Uterus (tissue), 4 donors: ENCODE measurements around the gene PHLPP1. TPM values are rescaled to one million over a fixed set of nuclear protein-coding genes. Genes with fewer than 3 reads are reported as not detected.

ENCODE experiments used
- DNase-seq, 2 donors: peaks; one replicate each; pipeline ENCODE4 v3.0.0-alpha.2; 2019 to 2020
- H3K27ac ChIP-seq, 2 donors: fragments of 200-600 bp; sonication (generic); 1 replicate in 1 of 2; 2 replicates in 1 of 2; pipeline ENCODE4 v1.5.1; 2016 to 2018
- H3K27me3 ChIP-seq, 2 donors: fragments of 200-600 bp; sonication (generic); one replicate each; pipeline ENCODE4 v1.5.1; 2018 to 2019; ENCODE audit warnings: control low read depth in 1 of 2
- H3K36me3 ChIP-seq, 2 donors: fragments of 200-600 bp; sonication (generic); one replicate each; pipeline ENCODE4 v1.5.1; 2019; ENCODE audit warnings: control low read depth in 1 of 2
- H3K4me1 ChIP-seq, 2 donors: fragments of 200-600 bp; sonication (generic); one replicate each; pipeline ENCODE4 v1.5.1; 2018 to 2019; ENCODE audit warnings: control low read depth in 1 of 2
- H3K4me3 ChIP-seq, 2 donors: fragments of 200-600 bp; sonication (generic); 1 replicate in 1 of 2; 2 replicates in 1 of 2; pipeline ENCODE4 v1.5.1; 2018 to 2019; ENCODE audit warnings: mild to moderate bottlenecking in 1 of 2
- H3K9me3 ChIP-seq, 2 donors: fragments of 200-600 bp; sonication (generic); one replicate each; pipeline ENCODE4 v1.5.1; 2019; ENCODE audit warnings: control low read depth in 1 of 2
- CTCF ChIP-seq, 4 experiments: fragments of 200-600 bp in 2 of 4; fragments of 450-650 bp in 2 of 4; sonication (generic) in 2 of 4; IDR thresholded peaks; one replicate each; pipeline ENCODE4 v1.5.1; 2016 to 2019; ENCODE audit warnings: antibody characterized with exemption in 4 of 4, mild to moderate bottlenecking in 2 of 4, moderate library complexity in 1 of 4
- POLR2A ChIP-seq, 2 donors: fragments of 450-650 bp; IDR thresholded peaks; one replicate each; pipeline ENCODE4 v1.6.1; 2016; ENCODE audit warnings: antibody characterized with exemption in 2 of 2, mild to moderate bottlenecking in 1 of 2, moderate library complexity in 1 of 2
- intact Hi-C: fragments of 100-400 bp; cut with DNase I; formaldehyde crosslinking; loops from one replicate; pipeline ENCODE4 v1.15.1; 2023; ENCODE audit warnings: low total_unique reads
- total RNA-seq, 4 donors: library from RNA; depleted of rRNA in 3 of 4; stranded (reverse); fragments of >200 nt in 3 of 4; gene quantifications; one replicate each; pipeline versions ENCODE4 v1.1.0 to v1.2.4, GENCODE V29; 2014 to 2023
- donor health status: DM: yes; HTN: yes; CAD: no.

PHLPP1 gene
- 10 to 100 TPM; 10.6 to 32.4 (median 14.1) TPM for total RNA-seq

DNA sequence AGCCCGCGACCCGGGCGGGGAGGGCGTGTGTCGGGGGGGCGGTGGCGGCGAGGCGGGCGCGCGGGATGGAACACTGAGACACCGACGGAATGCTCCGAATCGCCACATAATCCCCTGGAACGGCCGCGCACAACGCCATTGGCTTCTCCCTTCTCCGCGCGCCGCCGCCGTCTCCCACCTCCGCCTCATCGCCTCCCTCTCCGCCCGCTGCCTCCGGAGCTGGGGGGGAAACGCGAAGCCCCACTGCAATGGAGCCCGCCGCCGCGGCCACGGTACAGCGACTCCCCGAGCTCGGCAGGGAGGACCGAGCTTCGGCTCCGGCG is at the start of gene PHLPP1:
PHLPP1 (plus strand) TSS at position 106 of the 323 bp plus-strand sequence; CDS start at position 249, 143 bp downstream.
- Histone ChIP-seq H3K36me3 (no peaks in the 10 kb centered on the region), H3K4me3 (peak within 1 kb of the TSS; percentile 59 to 93), H3K27me3 (no peaks in the 10 kb centered on the region), H3K4me1 (no peaks in the 10 kb centered on the region), H3K27ac (peak within 1 kb of the TSS; percentile 99 to 100), H3K9me3 (no peaks in the 10 kb centered on the region)
- intact Hi-C loops = loop anchor here (10.0 kb wide), 1 partner anchor 269 kb away; no protein-coding TSS in a partner anchor
- DNase-seq = no peak
- TF ChIP-seq POLR2A (IDR thresholded peaks at IDR 0.05) (peak; percentile 73 to 81), CTCF (IDR thresholded peaks at IDR 0.05) (no peak)

DNA sequence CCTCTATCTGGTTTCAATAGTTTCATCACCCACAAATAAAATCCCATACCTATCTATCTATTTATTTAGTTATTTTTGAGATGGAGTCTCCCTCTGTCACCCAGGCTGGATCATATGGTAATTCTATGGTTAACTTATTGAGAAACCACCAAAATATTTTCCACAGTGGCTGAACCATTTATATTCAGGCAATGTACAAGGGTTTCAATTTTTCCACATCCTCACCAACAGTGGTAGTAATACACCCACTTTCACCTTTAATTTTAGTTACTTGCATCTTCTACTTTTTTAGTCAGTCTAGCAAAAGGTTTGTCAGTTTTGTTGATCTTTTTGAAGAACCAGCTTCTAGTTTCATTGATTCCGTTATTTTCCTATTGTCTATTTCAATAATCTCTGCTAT is 46.1 kb upstream of the PHLPP1 start:
- H3K9me3 ChIP-seq = no peaks in the 10 kb centered on the region
- no peaks in the 10 kb centered on the region for H3K36me3 ChIP-seq
- no peak overlapping the region for H3K4me3 ChIP-seq
- H3K4me1 ChIP-seq = no peaks in the 10 kb centered on the region
- TF ChIP-seq POLR2A (IDR thresholded peaks at IDR 0.05) = no peak
- no peak for TF ChIP-seq CTCF (IDR thresholded peaks at IDR 0.05)
- H3K27me3 ChIP-seq = no peaks in the 10 kb centered on the region
- DNase-seq = no peak
- intact Hi-C loops = no loop called here
- no peak overlapping the region for H3K27ac ChIP-seq

GRCh38 chr18:62670573-62670972 is 44.8 kb upstream of the PHLPP1 start:
- no peak for TF ChIP-seq CTCF (IDR thresholded peaks at IDR 0.05)
- TF ChIP-seq POLR2A (IDR thresholded peaks at IDR 0.05) = no peak
- no peaks in the 10 kb centered on the region for H3K36me3 ChIP-seq
- intact Hi-C loops = no loop called here
- no peaks in the 10 kb centered on the region for H3K4me1 ChIP-seq
- no peaks in the 10 kb centered on the region for H3K9me3 ChIP-seq
- H3K27me3 ChIP-seq = no peaks in the 10 kb centered on the region
- no peak overlapping the region for H3K27ac ChIP-seq
- H3K4me3 ChIP-seq = no peak overlapping the region
- DNase-seq = no peak

DNA sequence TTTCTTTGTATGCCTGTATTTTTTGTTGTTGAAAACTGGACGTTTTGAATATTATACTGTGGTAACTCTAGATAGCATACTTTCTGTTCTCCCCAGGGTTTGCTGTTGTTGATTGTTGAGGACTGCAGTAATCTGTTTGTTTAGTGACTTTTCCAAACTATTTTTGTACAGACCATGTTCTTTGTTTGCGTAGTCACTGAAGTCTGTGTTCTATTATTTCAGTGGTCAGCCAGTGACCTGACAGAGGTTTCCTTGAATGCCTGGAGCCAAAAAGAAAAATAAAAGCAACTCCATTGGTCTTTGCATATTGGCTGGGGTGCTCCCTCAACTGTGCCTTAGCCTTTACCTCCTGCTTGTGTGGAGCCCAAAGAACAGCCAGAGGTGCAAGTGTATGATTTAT is 42.7 kb upstream of the PHLPP1 start:
- TF ChIP-seq POLR2A (IDR thresholded peaks at IDR 0.05) (no peak), CTCF (IDR thresholded peaks at IDR 0.05) (no peak)
- no peak for DNase-seq
- H3K27ac ChIP-seq = no peak overlapping the region

GRCh38 chr18:62678847-62679485 is 36.4 kb upstream of the PHLPP1 start:
- no peak overlapping the region for H3K4me3 ChIP-seq
- no peaks in the 10 kb centered on the region for H3K9me3 ChIP-seq
- no peaks in the 10 kb centered on the region for H3K27me3 ChIP-seq
- DNase-seq = no peak
- H3K36me3 ChIP-seq = no peaks in the 10 kb centered on the region
- no peak overlapping the region for H3K27ac ChIP-seq
- intact Hi-C loops = no loop called here
- TF ChIP-seq CTCF (IDR thresholded peaks at IDR 0.05) (no peak), POLR2A (IDR thresholded peaks at IDR 0.05) (no peak)
- no peaks in the 10 kb centered on the region for H3K4me1 ChIP-seq

More for the DNA sequence above, 42.7 kb upstream of the PHLPP1 start:
- H3K27me3 ChIP-seq = no peaks in the 10 kb centered on the region
- no peaks in the 10 kb centered on the region for H3K4me1 ChIP-seq
- no peaks in the 10 kb centered on the region for H3K36me3 ChIP-seq
- no peaks in the 10 kb centered on the region for H3K9me3 ChIP-seq
- H3K4me3 ChIP-seq = no peak overlapping the region
- intact Hi-C loops = no loop called here
